Transverse colon (tissue), 3 donors: ENCODE data around the gene MEGF10.

Experiments used
- POLR2A ChIP-seq: fragments of 450-650 bp; IDR thresholded peaks from one replicate; pipeline ENCODE4 v1.6.1; 2016; ENCODE audit warnings: antibody characterized with exemption, mild to moderate bottlenecking, moderate library complexity
- TF ChIP-seq, protein P1 (sequence below), 5 experiments: fragments of 200-600 bp in 3 of 5; fragments of 450-650 bp in 2 of 5; sonication (generic) in 3 of 5; IDR thresholded peaks; 1 replicate in 2 of 5; 2 replicates in 3 of 5; pipeline ENCODE4 v1.5.1; 2016 to 2017; ENCODE audit warnings: antibody characterized with exemption in 5 of 5, inconsistent platforms in 3 of 5, mild to moderate bottlenecking in 2 of 5, moderate library complexity in 1 of 5

DNA sequence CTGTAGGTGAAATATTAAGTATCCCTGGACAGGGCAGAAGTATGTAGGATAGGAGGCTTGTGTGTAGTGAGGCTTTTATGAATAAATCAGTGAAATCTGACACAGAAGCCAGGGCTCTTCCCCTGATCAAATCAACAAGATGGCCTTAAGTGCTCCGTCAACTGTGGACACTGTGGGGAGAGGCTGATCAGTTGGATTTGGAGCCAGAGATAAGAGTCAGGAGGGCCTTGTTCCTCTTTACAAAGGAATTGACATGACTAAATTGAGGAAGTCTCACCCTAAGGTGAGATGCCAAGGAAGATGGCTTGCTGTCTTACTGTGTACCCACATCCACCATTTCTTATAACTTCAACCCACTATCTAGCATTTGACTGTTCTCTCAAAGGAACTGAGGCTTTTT lies 135.3 kb downstream of the MEGF10 start:
- no peak for TF ChIP-seq POLR2A
- TF ChIP-seq, protein P1, sequence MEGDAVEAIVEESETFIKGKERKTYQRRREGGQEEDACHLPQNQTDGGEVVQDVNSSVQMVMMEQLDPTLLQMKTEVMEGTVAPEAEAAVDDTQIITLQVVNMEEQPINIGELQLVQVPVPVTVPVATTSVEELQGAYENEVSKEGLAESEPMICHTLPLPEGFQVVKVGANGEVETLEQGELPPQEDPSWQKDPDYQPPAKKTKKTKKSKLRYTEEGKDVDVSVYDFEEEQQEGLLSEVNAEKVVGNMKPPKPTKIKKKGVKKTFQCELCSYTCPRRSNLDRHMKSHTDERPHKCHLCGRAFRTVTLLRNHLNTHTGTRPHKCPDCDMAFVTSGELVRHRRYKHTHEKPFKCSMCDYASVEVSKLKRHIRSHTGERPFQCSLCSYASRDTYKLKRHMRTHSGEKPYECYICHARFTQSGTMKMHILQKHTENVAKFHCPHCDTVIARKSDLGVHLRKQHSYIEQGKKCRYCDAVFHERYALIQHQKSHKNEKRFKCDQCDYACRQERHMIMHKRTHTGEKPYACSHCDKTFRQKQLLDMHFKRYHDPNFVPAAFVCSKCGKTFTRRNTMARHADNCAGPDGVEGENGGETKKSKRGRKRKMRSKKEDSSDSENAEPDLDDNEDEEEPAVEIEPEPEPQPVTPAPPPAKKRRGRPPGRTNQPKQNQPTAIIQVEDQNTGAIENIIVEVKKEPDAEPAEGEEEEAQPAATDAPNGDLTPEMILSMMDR (IDR thresholded peaks at IDR 0.05): no peak
